HG02798 (cell line): ENCODE results near the gene NUDT21.
"Not testable (repeated sequence)": the region's sequence is repeated elsewhere in the genome, so short reads cannot be mapped to it uniquely, and the experiment has no call there.

Experiments used
- ATAC-seq: cut with Tn5 transposase; IDR thresholded peaks from one replicate; pipeline ENCODE4 v1.9.1; 2021; ENCODE audit warnings: mild to moderate bottlenecking; ENCODE audit not compliant: unreplicated experiment, poor library complexity

NUDT21 gene

GRCh38 chr16:56450986-56451752 lies at the start of gene NUDT21, which contains the start of gene OGFOD1:
TSS of gene NUDT21 (minus strand) at chr16:56451332. CDS start at chr16:56451202, 130 bp downstream.
TSS of gene OGFOD1 (plus strand) at chr16:56451554. CDS start at chr16:56451613, 59 bp downstream.
- peak; percentile 98 for ATAC-seq

- no peak for ATAC-seq
Observed at GRCh38 chr16:56493815-56494214, 42.7 kb upstream of the NUDT21 start.

GRCh38 chr16:56493126-56493525 lies 42.0 kb upstream of the NUDT21 start:
- ATAC-seq, result no peak

GRCh38 chr16:56491657-56492261 lies 40.6 kb upstream of the NUDT21 start:
- ATAC-seq, result no peak

GRCh38 chr16:56488868-56489267 lies 37.7 kb upstream of the NUDT21 start:
- ATAC-seq, result not testable (repeated sequence)

GRCh38 chr16:56488035-56488434 lies 36.9 kb upstream of the NUDT21 start:
- ATAC-seq, result no peak

GRCh38 chr16:56483394-56483793 lies 32.3 kb upstream of the NUDT21 start:
- ATAC-seq, result no peak

GRCh38 chr16:56482683-56483236 lies 31.6 kb upstream of the NUDT21 start:
- no peak for ATAC-seq

GRCh38 chr16:56481468-56482122 lies 30.5 kb upstream of the NUDT21 start:
- ATAC-seq, result no peak

GRCh38 chr16:56480776-56481467 lies 29.8 kb upstream of the NUDT21 start:
- no peak for ATAC-seq

GRCh38 chr16:56479469-56479868 lies 28.3 kb upstream of the NUDT21 start:
- ATAC-seq, result no peak

- ATAC-seq, result no peak
Observed at GRCh38 chr16:56478281-56479049, 27.3 kb upstream of the NUDT21 start.

GRCh38 chr16:56477096-56477878 lies 26.2 kb upstream of the NUDT21 start:
- no peak for ATAC-seq

- ATAC-seq, result no peak
Observed at GRCh38 chr16:56475201-56475600, 24.1 kb upstream of the NUDT21 start.

GRCh38 chr16:56470666-56471065 lies 19.5 kb upstream of the NUDT21 start:
- ATAC-seq, result no peak

- no peak for ATAC-seq
Observed at GRCh38 chr16:56470232-56470631, 19.1 kb upstream of the NUDT21 start.

- no peak for ATAC-seq
Observed at GRCh38 chr16:56469748-56470147, 18.6 kb upstream of the NUDT21 start.

GRCh38 chr16:56468800-56469199 lies 17.7 kb upstream of the NUDT21 start:
- ATAC-seq, result no peak

GRCh38 chr16:56466344-56466743 lies 15.2 kb upstream of the NUDT21 start:
- ATAC-seq, result no peak
